SK-N-SH treated with all-trans-retinoic acid at 6 μM for 48 hours (cell line): ENCODE data around the gene RALGPS1.

Source experiments
- OSR1 ChIP-seq: fragments of 250-450 bp; sonication (Bioruptor Pico); IDR thresholded peaks from 2 replicates; pipeline ENCODE4 v1.8.0; 2022; ENCODE audit warnings: moderate library complexity, mild to moderate bottlenecking, inconsistent platforms
- TOX ChIP-seq: fragments of 250-450 bp; sonication (Bioruptor Pico); IDR thresholded peaks from 2 replicates; pipeline ENCODE4 v1.8.0; 2021; ENCODE audit warnings: mild to moderate bottlenecking, moderate library complexity, borderline replicate concordance

GRCh38 chr9:127102788-127103187 lies 188.2 kb downstream of the RALGPS1 start:
- TF ChIP-seq OSR1 (CRISPR knock-in tag) (no peak), TOX (CRISPR knock-in tag) (no peak)
